ES-I3 (cell line): ENCODE measurements around the gene CHSY1.
"Not testable (repeated sequence)": the region's sequence is repeated elsewhere in the genome, so short reads cannot be mapped to it uniquely, and the experiment has no call there.

Experiments used
- H3K36me3 ChIP-seq: 2 replicates; pipeline ENCODE4 v1.6.1; 2013; ENCODE audit warnings: mild to moderate bottlenecking, low read length, control low read depth, moderate library complexity; ENCODE audit not compliant: insufficient read depth
- H3K4me1 ChIP-seq: 2 replicates; pipeline ENCODE4 v1.6.1; 2013; ENCODE audit warnings: mild to moderate bottlenecking, control low read depth, low read length; ENCODE audit not compliant: insufficient read depth
- H3K9ac ChIP-seq: 2 replicates; pipeline ENCODE4 v1.6.1; 2013; ENCODE audit warnings: low read depth, mild to moderate bottlenecking, low read length, moderate library complexity
- H3K9me3 ChIP-seq: 2 replicates; pipeline ENCODE4 v1.6.1; 2013; ENCODE audit warnings: mild to moderate bottlenecking, low read length, moderate library complexity; ENCODE audit not compliant: control insufficient read depth, insufficient read depth

The CHSY1 gene

DNA sequence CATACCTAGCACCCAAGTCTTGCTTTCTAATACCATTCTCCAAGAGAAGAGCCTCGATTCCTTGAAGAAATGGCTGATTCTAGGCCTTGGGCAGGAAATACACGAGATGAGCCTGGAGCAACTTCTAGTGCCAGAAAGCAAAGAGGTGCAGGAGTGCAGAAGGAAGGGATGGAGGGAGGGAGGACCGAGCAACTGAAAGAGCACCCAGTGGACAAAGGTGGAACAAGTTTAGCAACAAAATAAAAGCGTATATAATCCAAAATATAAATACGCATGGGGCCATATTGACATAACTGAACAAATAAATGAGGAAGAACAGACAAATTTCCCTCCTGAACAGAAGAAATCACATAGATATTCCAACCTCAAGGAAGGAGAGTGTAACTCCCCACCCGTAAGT is 34.4 kb downstream of the CHSY1 start:
- Histone ChIP-seq H3K9ac (no peak overlapping the region), H3K36me3 (peaks cover 6% of the 10 kb centered on the region), H3K9me3 (no peaks in the 10 kb centered on the region), H3K4me1 (peaks cover 3% of the 10 kb centered on the region; the same call in 1 of the 2 replicates)

DNA sequence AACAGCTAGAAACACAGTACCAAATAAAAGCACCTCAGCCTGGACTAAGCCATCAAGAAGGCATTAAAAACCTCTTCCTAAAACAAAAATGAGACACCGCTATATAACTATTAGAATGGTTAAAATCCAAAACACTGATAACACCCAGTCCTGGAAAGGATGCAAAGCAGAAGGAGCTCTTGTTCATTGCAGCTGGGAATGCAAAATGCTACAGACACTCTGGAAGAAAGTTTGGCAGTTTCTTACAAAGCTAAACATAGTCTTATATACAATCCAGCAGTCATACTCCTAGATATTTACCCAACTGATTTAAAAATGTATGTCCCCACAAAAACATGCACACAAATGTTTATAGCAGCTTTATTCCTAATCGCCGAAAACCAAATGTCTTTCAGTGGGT is 35.7 kb downstream of the CHSY1 start:
- no peaks in the 10 kb centered on the region for H3K9me3 ChIP-seq
- H3K4me1 ChIP-seq = no peaks in the 10 kb centered on the region
- H3K9ac ChIP-seq = no peak overlapping the region
- peaks cover 6% of the 10 kb centered on the region for H3K36me3 ChIP-seq

DNA sequence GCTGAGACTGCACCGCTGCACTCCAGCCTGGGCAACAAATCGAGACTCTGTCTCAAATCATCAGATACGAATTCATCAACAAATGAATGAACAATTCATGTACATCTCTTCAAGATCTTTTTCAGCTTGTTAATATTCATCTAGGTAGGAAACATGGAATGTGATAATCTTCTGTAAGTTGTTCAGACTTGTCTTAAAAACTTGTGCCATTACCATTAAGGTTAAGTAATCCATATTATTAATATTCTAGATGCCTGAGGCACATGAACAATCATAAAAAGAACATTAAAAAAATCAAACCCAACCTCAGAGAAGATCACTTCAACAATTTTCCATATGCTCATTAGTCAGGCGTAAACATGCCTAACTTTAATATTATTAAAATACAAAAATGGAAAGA is 36.2 kb downstream of the CHSY1 start:
- H3K9ac ChIP-seq = no peak overlapping the region
- H3K4me1 ChIP-seq = no peaks in the 10 kb centered on the region
- H3K36me3 ChIP-seq = peaks cover 6% of the 10 kb centered on the region
- H3K9me3 ChIP-seq = no peaks in the 10 kb centered on the region

DNA sequence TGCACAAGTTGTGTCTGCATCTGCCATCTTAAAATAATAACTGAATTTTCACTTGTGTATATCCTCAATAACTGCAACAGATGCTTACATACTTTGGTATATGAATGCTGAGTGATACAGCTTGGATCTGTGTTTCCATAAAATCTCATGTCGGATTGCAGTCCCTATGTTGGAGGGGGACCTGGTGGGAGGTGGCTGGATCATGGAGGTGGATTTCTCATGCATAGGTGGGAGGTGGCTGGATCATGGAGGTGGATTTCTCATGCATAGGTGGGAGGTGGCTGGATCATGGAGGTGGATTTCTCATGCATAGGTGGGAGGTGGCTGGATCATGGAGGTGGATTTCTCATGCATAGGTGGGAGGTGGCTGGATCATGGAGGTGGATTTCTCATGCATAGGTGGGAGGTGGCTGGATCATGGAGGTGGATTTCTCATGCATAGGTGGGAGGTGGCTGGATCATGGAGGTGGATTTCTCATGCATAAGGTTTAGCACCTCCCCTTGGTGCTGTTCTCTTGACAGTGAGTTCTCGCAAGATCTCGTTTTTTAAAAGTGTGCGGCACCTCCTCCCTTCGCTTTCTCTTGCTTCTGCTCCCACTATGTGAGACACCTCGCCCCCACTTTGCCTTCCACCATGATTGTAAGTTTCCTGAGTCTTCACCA is 37.3 kb downstream of the CHSY1 start:
- not testable (repeated sequence) for H3K36me3 ChIP-seq, H3K9ac ChIP-seq, H3K9me3 ChIP-seq, H3K4me1 ChIP-seq

DNA sequence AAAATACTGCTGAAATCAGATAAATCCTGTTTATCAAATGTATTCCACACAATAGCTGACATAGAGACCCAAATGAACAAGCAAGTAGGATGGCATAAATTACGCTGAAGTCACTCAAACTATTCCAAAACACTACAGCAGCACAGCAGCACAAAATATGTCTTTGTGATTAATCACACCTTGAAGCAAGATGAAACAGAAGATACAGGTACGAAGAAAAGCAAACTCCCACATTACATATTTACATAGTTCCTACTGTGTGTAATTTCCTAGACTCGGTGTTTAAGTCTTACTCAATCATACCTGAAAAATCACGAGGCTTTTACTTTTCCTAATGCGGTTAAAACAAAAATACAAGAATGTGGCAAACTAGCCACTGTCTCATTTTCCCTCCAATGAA is 38.3 kb downstream of the CHSY1 start:
- no peaks in the 10 kb centered on the region for H3K4me1 ChIP-seq
- H3K9ac ChIP-seq = no peak overlapping the region
- H3K36me3 ChIP-seq = peaks cover 6% of the 10 kb centered on the region
- H3K9me3 ChIP-seq = no peaks in the 10 kb centered on the region

DNA sequence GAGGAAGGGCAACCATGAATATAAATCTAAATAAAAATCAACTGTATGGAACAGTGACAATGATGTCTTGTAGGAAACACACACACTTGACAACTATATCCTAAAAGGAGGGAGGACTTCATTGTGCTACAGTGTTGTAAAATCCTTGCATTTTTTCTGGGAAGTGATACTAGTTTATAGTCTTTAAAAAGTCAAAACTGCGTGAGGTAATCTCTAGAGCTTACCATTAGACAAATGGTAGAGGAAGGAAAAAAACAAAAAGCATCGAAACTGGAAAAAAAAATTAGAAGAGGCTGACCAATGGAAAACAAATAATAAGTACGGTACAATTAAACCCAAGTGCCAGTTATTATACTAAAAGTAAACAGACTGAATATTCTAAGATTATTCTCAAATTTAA is 38.7 kb downstream of the CHSY1 start:
- Histone ChIP-seq H3K4me1 (no peaks in the 10 kb centered on the region), H3K9me3 (no peaks in the 10 kb centered on the region), H3K9ac (no peak overlapping the region), H3K36me3 (peaks cover 6% of the 10 kb centered on the region)

DNA sequence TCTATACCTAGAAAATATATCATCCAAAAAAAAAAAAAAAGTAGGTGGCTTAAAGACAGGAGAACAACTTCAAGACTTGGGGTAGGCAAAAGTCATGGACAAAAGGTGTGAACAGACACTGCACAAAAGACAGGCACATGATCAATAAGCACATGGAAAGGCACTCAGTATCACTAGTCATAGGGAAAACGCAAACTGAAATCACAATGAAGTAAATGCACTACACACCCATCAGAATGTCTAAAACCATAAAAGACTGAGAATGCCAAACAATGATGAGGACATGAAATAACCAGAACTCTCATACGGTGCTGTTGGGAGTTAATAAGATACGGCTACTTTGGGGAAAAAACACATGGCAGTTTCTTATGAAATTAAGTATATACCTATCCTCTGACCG is 40.0 kb downstream of the CHSY1 start:
- H3K36me3 ChIP-seq = peaks cover 6% of the 10 kb centered on the region
- no peaks in the 10 kb centered on the region for H3K9me3 ChIP-seq
- no peak overlapping the region for H3K9ac ChIP-seq
- no peaks in the 10 kb centered on the region for H3K4me1 ChIP-seq

DNA sequence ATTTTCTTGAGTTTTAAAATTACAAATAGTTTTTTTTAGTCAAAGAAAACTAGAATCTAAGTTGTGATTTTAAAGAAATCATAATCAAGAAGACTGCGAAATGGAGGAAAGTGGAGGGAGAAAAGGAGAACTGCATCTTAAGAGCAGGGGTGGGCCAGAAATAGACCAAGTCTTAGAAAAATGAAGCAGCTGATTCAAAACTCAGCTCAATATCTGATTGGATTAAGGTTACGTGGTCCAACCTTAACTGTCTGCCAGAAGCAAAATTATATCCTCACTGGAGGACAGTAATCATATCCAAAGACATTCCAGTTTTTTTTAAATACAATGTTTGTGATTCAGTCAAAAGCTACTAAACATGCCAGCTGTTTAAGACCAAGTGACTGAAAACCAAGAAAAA is 41.4 kb downstream of the CHSY1 start:
- H3K4me1 ChIP-seq = no peaks in the 10 kb centered on the region
- H3K9ac ChIP-seq = no peak overlapping the region
- peaks cover 2% of the 10 kb centered on the region; the same call in 1 of the 2 replicates for H3K36me3 ChIP-seq
- H3K9me3 ChIP-seq = no peaks in the 10 kb centered on the region

DNA sequence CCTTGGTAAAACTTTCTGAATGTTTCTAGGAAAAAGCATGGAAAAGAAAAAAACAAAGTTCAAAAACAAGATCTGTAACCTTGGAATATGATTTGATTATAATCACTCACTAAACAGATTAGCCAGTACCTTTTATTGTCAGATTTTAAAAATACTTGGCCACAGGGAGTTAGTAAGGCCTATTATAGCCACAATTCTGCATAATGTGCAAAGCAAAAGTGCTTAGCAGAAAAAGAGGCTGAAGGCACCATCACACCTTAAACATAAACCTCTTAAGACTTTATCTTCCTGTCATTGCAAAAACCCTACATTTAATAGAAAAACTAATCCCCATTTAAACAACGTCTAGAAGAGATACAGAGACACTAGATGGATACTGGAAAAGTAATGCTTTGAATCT is 41.8 kb downstream of the CHSY1 start:
- no peak overlapping the region for H3K9ac ChIP-seq
- no peaks in the 10 kb centered on the region for H3K9me3 ChIP-seq
- H3K4me1 ChIP-seq = no peaks in the 10 kb centered on the region
- peaks cover 2% of the 10 kb centered on the region; the same call in 1 of the 2 replicates for H3K36me3 ChIP-seq

DNA sequence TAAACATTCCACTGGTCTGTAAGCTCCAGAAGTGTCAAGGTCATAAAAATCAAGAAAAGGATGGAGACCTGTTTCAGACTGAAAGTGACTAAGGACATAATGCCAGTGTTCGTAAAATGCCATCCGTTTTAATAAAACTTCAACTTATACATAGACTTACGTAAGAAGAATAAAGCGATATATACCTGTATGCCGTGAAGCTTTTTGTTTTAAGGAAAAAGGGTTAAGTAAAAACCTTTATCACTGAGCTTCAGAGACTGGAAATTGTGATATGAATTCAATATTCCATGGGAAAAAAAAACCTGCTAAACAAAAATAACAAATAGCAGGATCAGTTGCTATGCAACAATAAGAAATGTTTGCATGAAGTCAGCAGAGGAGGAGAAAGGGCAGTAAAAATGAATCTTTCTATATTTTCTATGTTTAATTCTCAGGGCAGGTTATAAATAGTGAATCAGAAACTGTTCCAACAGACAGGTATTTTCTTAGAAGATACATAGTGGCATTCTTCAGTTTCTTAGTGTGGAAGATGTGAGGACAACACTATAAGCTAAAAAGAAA is 42.5 kb downstream of the CHSY1 start:
- H3K4me1 ChIP-seq = no peaks in the 10 kb centered on the region

DNA sequence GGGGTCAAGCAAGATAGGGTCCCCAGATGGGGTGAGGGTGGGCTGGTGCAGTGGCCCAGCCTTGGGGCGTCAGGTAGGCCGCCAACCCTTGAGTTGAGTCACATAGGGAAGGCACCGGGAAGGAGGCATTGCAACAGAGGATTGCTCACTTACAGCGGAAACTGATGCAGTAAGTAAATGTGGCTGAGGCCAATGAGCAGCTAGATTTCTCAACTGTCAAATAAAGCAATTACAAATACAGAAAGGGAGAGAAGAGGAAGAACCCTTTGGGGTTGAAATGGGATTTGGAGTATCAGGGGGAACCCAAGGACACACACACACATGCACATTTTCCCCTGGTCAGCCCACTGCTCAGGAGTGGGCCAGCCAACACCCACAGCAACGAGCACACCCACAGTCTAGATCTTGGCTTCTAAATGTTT is 44.0 kb downstream of the CHSY1 start:
- peaks cover 11% of the 10 kb centered on the region for H3K4me1 ChIP-seq
- H3K36me3 ChIP-seq = no peaks in the 10 kb centered on the region
- H3K9me3 ChIP-seq = no peaks in the 10 kb centered on the region
- H3K9ac ChIP-seq = no peak overlapping the region

More for the DNA sequence above, 42.5 kb downstream of the CHSY1 start:
- H3K36me3 ChIP-seq = no peaks in the 10 kb centered on the region
- no peaks in the 10 kb centered on the region for H3K9me3 ChIP-seq
- no peak overlapping the region for H3K9ac ChIP-seq

DNA sequence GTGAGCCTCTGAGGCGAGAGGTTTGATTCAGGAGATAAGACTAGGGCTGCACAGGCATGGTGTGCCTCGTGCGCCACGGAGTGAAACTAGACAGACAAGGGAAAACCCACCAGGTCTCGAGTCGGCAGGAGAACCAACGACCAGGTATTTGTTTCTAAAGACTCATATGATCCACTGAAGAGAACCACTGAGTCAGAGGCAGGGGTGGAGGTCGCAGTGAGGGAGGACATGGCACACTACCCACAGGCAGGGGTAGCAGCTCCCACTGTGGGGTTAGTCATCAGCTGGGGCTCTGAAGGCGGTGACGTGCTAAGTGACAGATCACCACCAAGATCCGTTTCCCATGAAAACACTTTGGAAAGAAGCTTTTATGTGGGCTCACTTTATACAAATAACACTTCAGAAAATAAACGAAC is 45.7 kb downstream of the CHSY1 start:
- Histone ChIP-seq H3K9ac (no peak overlapping the region), H3K9me3 (no peaks in the 10 kb centered on the region), H3K4me1 (peaks cover 20% of the 10 kb centered on the region), H3K36me3 (no peaks in the 10 kb centered on the region)

DNA sequence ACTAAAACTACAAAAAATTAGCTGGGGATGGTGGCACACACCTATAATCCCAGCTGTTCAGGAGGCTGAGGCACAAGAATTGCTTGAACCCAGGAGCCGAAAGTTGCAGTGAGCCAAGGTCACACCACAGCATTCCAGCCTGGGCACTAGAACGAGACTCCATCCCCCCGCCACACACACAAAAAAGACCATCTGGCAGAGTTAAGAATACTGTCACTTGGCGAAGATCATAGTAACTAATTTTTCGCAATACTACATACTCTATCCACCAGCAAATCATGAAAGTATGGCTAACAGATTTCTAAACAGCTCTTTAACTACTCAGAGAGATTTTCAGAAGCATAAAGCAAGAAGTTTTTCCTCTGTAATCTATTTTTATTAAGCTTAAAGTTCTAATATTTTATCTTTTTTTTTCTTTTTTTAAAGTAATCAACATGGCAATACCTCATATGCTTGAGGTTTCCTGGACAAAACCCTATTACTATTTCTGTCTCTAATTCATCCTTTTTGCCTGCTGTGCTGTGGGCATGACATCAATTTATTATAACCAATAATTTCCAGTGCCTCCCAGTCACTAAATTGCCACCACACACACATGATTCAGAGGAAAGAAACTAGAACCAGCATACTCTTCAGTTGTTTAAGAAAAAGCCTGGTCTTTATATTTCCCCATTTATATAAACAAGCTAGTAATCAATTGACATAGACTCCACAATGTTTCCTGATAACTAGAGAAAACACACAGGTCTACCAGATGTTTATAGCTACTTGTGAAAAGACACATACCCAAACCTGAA is 46.9 kb downstream of the CHSY1 start:
- peaks cover 22% of the 10 kb centered on the region for H3K4me1 ChIP-seq
- H3K9me3 ChIP-seq = no peaks in the 10 kb centered on the region
- no peaks in the 10 kb centered on the region for H3K36me3 ChIP-seq
- no peak overlapping the region for H3K9ac ChIP-seq

DNA sequence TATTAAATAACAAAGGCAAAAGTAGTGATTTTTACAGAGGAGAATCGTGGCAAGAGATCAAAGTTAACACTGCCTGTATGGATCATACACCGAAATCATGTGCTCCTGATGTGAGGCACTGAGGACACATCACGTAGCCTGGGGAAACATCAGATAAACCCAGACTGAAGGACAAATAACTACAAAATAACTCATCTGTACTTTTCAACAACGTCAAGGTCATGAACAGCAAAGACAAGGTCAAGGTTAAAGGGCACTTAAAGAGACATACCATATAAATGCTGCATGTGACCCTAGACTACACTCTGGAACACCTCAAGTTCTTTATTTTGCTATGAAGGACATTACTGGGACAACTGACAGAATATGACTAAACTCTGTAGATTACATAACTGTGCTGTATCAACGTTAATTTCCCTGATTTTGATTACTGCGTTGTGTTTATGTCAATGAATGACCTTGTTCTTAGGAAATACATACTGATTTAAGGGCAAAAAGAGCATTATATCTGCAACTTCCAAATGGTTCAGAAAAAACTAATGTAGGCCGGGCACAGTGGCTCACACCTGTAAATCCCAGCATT is 48.1 kb downstream of the CHSY1 start:
- H3K9ac ChIP-seq = no peak overlapping the region; the same call in 1 of the 2 replicates
- H3K4me1 ChIP-seq = peaks cover 33% of the 10 kb centered on the region
- H3K36me3 ChIP-seq = no peaks in the 10 kb centered on the region
- H3K9me3 ChIP-seq = no peaks in the 10 kb centered on the region
